Duodenal mucosa (tissue), 2 donors: Measurements from ENCODE around the gene PRUNE1.

Experiments
- H3K27ac ChIP-seq: one replicate; pipeline ENCODE4 v1.7.0; 2013; ENCODE audit warnings: low read depth, low read length
- H3K27me3 ChIP-seq, 2 donors: one replicate each; pipeline ENCODE4 v1.7.0; 2013; ENCODE audit warnings: low read length in 2 of 2, control low read depth in 1 of 2; ENCODE audit not compliant: insufficient read depth in 2 of 2, control insufficient read depth in 1 of 2
- H3K36me3 ChIP-seq, 2 donors: one replicate each; pipeline ENCODE4 v1.7.0; 2013; ENCODE audit warnings: low read length in 2 of 2, control low read depth in 1 of 2; ENCODE audit not compliant: insufficient read depth in 2 of 2, control insufficient read depth in 1 of 2
- H3K4me1 ChIP-seq, 2 donors: one replicate each; pipeline ENCODE4 v1.7.0; 2013; ENCODE audit warnings: low read length in 2 of 2, control low read depth in 1 of 2; ENCODE audit not compliant: insufficient read depth in 2 of 2, control insufficient read depth in 1 of 2
- H3K4me3 ChIP-seq, 2 donors: one replicate each; pipeline ENCODE4 v1.7.0; 2013; ENCODE audit warnings: low read length in 2 of 2, low read depth in 1 of 2
- H3K9ac ChIP-seq, 2 donors: one replicate each; pipeline ENCODE4 v1.7.0; 2013; ENCODE audit warnings: low read length in 2 of 2, low read depth in 1 of 2
- H3K9me3 ChIP-seq, 2 donors: one replicate each; pipeline ENCODE4 v1.7.0; 2013; ENCODE audit warnings: low read length in 2 of 2, control low read depth in 1 of 2; ENCODE audit not compliant: control insufficient read depth in 1 of 2

The PRUNE1 gene, protein sequence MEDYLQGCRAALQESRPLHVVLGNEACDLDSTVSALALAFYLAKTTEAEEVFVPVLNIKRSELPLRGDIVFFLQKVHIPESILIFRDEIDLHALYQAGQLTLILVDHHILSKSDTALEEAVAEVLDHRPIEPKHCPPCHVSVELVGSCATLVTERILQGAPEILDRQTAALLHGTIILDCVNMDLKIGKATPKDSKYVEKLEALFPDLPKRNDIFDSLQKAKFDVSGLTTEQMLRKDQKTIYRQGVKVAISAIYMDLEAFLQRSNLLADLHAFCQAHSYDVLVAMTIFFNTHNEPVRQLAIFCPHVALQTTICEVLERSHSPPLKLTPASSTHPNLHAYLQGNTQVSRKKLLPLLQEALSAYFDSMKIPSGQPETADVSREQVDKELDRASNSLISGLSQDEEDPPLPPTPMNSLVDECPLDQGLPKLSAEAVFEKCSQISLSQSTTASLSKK

DNA sequence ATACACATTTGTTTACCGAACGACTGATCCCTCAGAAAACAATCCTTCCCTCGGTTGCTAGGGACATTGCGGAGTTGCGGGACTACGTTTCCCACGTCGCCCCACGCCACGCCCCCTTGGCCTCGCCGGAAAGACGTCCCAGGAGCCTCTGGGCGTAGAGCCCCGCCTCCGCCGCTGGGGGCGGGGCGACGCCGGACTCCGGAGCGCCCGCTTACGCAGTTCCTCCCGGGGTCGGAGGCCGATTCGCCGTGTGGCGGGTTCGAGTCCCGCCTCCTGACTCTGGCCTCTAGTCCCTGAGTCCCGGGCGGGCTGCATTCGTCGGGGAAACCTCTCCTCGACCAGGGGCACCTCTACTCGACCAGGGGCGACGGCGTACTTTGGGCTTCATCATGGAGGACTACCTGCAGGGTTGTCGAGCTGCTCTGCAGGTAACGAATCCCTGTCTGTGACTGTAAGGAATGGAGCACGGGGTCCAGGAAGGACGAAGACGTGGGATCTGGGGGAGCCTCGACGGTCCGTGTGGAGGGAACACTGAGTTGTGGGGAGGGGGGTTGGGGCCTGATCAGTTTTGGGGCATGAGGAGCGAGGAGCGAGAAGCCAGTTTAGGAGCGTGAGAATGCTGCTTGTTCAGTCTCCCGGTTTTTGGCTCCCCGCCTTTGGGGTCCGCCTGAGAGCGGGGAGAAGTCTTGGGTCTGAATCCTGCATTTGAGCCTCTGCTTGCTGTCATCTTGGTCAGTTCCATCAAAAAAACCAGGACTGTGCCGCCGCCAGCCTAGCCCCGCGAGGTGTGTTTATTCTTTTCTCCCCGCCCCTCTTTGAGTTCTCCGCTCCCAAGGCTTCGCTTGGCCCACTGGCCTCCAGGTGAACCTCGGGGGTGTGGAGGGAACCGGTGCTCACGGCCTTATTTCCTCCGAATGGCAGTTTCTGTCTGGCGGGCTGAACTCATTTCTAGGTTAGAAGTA lies at the start of gene PRUNE1:
TSS of gene PRUNE1 (plus strand) at position 206 of the 962 bp plus-strand sequence. CDS start at position 390, 184 bp downstream.
- peak within 1 kb of the TSS; percentile 87 to 94 for H3K4me3 ChIP-seq
- peaks cover 46 to 62% of the 10 kb centered on the region in 2 donors for H3K4me1 ChIP-seq
- no peaks in the 10 kb centered on the region for H3K9me3 ChIP-seq
- H3K27me3 ChIP-seq: no peaks in the 10 kb centered on the region
- H3K27ac ChIP-seq: peak within 1 kb of the TSS; percentile 82
- H3K36me3 ChIP-seq: peaks cover 0 to 3% of the 10 kb centered on the region in 2 donors
- H3K9ac ChIP-seq: peak within 1 kb of the TSS; percentile 92

- Histone ChIP-seq H3K9me3 (no peaks in the 10 kb centered on the region), H3K27ac (no peak overlapping the region), H3K9ac (no peak overlapping the region), H3K4me3 (no peak overlapping the region), H3K27me3 (no peaks in the 10 kb centered on the region), H3K36me3 (peaks cover 49 to 75% of the 10 kb centered on the region in 2 donors), H3K4me1 (no peaks in the 10 kb centered on the region)
Measured at GRCh38 chr1:150960646-150961045, 47.6 kb upstream of the PRUNE1 start.

GRCh38 chr1:150961756-150962155 lies 46.5 kb upstream of the PRUNE1 start:
- Histone ChIP-seq H3K36me3 (peaks cover 56 to 84% of the 10 kb centered on the region in 2 donors), H3K9ac (no peak overlapping the region), H3K4me1 (no peaks in the 10 kb centered on the region), H3K27ac (no peak overlapping the region), H3K4me3 (no peak overlapping the region), H3K9me3 (no peaks in the 10 kb centered on the region), H3K27me3 (no peaks in the 10 kb centered on the region)

- Histone ChIP-seq H3K36me3 (peaks cover 73 to 89% of the 10 kb centered on the region in 2 donors), H3K27me3 (no peaks in the 10 kb centered on the region)
Measured at GRCh38 chr1:150963321-150964163, 44.7 kb upstream of the PRUNE1 start.

GRCh38 chr1:150964164-150964489 lies 44.1 kb upstream of the PRUNE1 start:
- Histone ChIP-seq H3K27me3 (no peaks in the 10 kb centered on the region), H3K36me3 (peaks cover 71 to 90% of the 10 kb centered on the region in 2 donors), H3K4me3 (no peak overlapping the region), H3K4me1 (no peaks in the 10 kb centered on the region), H3K27ac (no peak overlapping the region), H3K9me3 (no peaks in the 10 kb centered on the region), H3K9ac (no peak overlapping the region)

More at GRCh38 chr1:150963321-150964163, 44.7 kb upstream of the PRUNE1 start:
- H3K4me1 ChIP-seq: no peaks in the 10 kb centered on the region
- H3K4me3 ChIP-seq: no peak overlapping the region
- H3K9ac ChIP-seq: no peak overlapping the region
- no peaks in the 10 kb centered on the region for H3K9me3 ChIP-seq
- no peak overlapping the region for H3K27ac ChIP-seq

DNA sequence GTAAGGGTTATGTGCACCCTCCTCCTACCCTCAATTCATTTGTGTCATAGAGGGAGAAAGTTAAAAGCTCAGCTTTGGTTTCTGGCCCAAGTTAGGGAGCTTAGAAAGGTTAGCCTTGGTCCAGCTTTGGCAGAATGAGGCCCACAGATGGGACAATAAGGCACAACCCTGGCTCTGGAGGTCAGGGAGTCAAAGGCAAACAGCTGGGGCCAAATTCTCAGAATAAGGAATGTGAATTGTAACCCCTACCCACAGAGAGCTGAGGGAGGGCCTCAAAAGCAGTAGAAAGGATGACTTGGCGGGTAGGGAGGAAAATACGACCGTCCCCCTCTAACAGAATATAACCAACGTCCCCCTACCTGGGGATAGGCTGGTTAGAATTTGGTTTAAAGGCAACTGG lies 42.6 kb upstream of the PRUNE1 start:
- Histone ChIP-seq H3K27me3 (no peaks in the 10 kb centered on the region), H3K27ac (no peak overlapping the region), H3K9ac (no peak overlapping the region), H3K4me3 (no peak overlapping the region), H3K36me3 (peaks cover 64 to 85% of the 10 kb centered on the region in 2 donors), H3K4me1 (peaks cover 4 to 9% of the 10 kb centered on the region in 2 donors), H3K9me3 (no peaks in the 10 kb centered on the region)

- no peak overlapping the region for H3K27ac ChIP-seq
- peaks cover 60 to 81% of the 10 kb centered on the region in 2 donors for H3K36me3 ChIP-seq
- no peak overlapping the region for H3K4me3 ChIP-seq
- H3K9me3 ChIP-seq: no peaks in the 10 kb centered on the region
- no peak overlapping the region for H3K9ac ChIP-seq
- H3K27me3 ChIP-seq: no peaks in the 10 kb centered on the region
- H3K4me1 ChIP-seq: peaks cover 8 to 13% of the 10 kb centered on the region in 2 donors
Measured at GRCh38 chr1:150966011-150966410, 42.2 kb upstream of the PRUNE1 start.

GRCh38 chr1:150967936-150968335 lies 40.3 kb upstream of the PRUNE1 start:
- H3K4me3 ChIP-seq: no peak overlapping the region
- no peaks in the 10 kb centered on the region for H3K27me3 ChIP-seq
- H3K4me1 ChIP-seq: peaks cover 27 to 32% of the 10 kb centered on the region in 2 donors
- no peak overlapping the region for H3K27ac ChIP-seq
- no peaks in the 10 kb centered on the region for H3K9me3 ChIP-seq
- H3K9ac ChIP-seq: no peak overlapping the region
- H3K36me3 ChIP-seq: peaks cover 50 to 64% of the 10 kb centered on the region in 2 donors

- no peak overlapping the region for H3K27ac ChIP-seq
- peaks cover 49 to 58% of the 10 kb centered on the region in 2 donors for H3K36me3 ChIP-seq
- H3K27me3 ChIP-seq: no peaks in the 10 kb centered on the region
- peaks cover 32 to 38% of the 10 kb centered on the region in 2 donors for H3K4me1 ChIP-seq
- no peak overlapping the region for H3K9ac ChIP-seq
- H3K4me3 ChIP-seq: no peak overlapping the region
- H3K9me3 ChIP-seq: no peaks in the 10 kb centered on the region
Measured at GRCh38 chr1:150968491-150968890, 39.8 kb upstream of the PRUNE1 start.
